PC-9 (cell line): ENCODE measurements around the gene CIBAR2. TPM values are rescaled to one million over a fixed set of nuclear protein-coding genes. Genes with fewer than 3 reads are reported as not detected.

ENCODE experiments used
- BruUV-seq: library from RNA; stranded (reverse); fragments of 400-500 nt; replicated peaks from 2 replicates; lab custom pipeline; 2021; lab: Mats Ljungman, UMichigan
- CTCF ChIA-PET: fragments of 300-600 bp; sonication (Branson Sonifier 250); formaldehyde crosslinking; loops from one replicate; lab custom pipeline; 2022; ENCODE audit warnings: antibody characterized with exemption; lab: Charles Lee
- POLR2A ChIA-PET: fragments of 300-600 bp; sonication (Branson Sonifier 250); formaldehyde crosslinking; loops from one replicate; lab custom pipeline; 2022; ENCODE audit warnings: antibody characterized with exemption; ENCODE audit not compliant: unreplicated experiment; lab: Charles Lee
- DNase-seq, 2 experiments: peaks; one replicate each; pipeline versions ENCODE4 v3.0.0 to v3.0.0-alpha.2; 2015 to 2022; ENCODE audit warnings: mixed read lengths in 1 of 2
- H2AFZ ChIP-seq: fragments of 200-600 bp; sonication (generic); 2 replicates; pipeline ENCODE4 v1.8.1; 2017; ENCODE audit warnings: antibody characterized with exemption
- H3F3A ChIP-seq: fragments of 200-600 bp; sonication (generic); 2 replicates; pipeline ENCODE4 v1.8.1; 2017; ENCODE audit warnings: antibody characterized with exemption, mild to moderate bottlenecking, low read depth; ENCODE audit not compliant: insufficient read depth
- H3K27ac ChIP-seq: fragments of 200-600 bp; sonication (generic); 2 replicates; pipeline ENCODE4 v1.6.1; 2016; ENCODE audit warnings: mixed run types
- H3K27me3 ChIP-seq: fragments of 200-600 bp; sonication (generic); 2 replicates; pipeline ENCODE4 v1.6.1; 2016; ENCODE audit warnings: low read depth, mixed run types; ENCODE audit not compliant: insufficient read depth
- H3K36me3 ChIP-seq: fragments of 200-600 bp; sonication (generic); 2 replicates; pipeline ENCODE4 v1.6.1; 2016; ENCODE audit warnings: low read depth, mixed run types
- H3K4me1 ChIP-seq: fragments of 200-600 bp; sonication (generic); replicated peaks from 2 replicates; pipeline ENCODE4 v1.6.1; 2016; ENCODE audit warnings: mixed run types; ENCODE audit not compliant: insufficient read depth
- H3K4me2 ChIP-seq: fragments of 200-600 bp; sonication (generic); 2 replicates; pipeline ENCODE4 v1.6.1; 2017; ENCODE audit warnings: mixed run types
- H3K4me3 ChIP-seq: fragments of 200-600 bp; sonication (generic); 2 replicates; pipeline ENCODE4 v1.6.1; 2016; ENCODE audit warnings: mixed run types
- H3K79me2 ChIP-seq: fragments of 200-600 bp; sonication (generic); 2 replicates; pipeline ENCODE4 v1.6.1; 2017; ENCODE audit warnings: low read depth, mixed run types
- H3K9me2 ChIP-seq: fragments of 200-600 bp; sonication (generic); 2 replicates; pipeline ENCODE4 v1.8.1; 2017; ENCODE audit warnings: mild to moderate bottlenecking; ENCODE audit not compliant: insufficient read depth
- H3K9me3 ChIP-seq: fragments of 200-600 bp; sonication (generic); 2 replicates; pipeline ENCODE4 v1.8.1; 2016; ENCODE audit warnings: low read depth; ENCODE audit not compliant: insufficient read depth
- H4K20me1 ChIP-seq: fragments of 200-600 bp; sonication (generic); 2 replicates; pipeline ENCODE4 v1.8.1; 2017; ENCODE audit not compliant: insufficient read depth
- CTCF ChIP-seq: fragments of 200-600 bp; sonication (generic); conservative IDR thresholded peaks from 2 replicates; pipeline ENCODE4 v1.6.1; 2017; ENCODE audit warnings: mixed run types, antibody characterized with exemption, mild to moderate bottlenecking, moderate library complexity
- EZH2 ChIP-seq: fragments of 200-600 bp; sonication (generic); IDR thresholded peaks from 2 replicates; pipeline ENCODE4 v1.8.0; 2017; ENCODE audit warnings: antibody characterized with exemption, low read depth
- intact Hi-C: fragments of 100-400 bp; cut with micrococcal nuclease; formaldehyde crosslinking; loops from one replicate; pipeline ENCODE4 v1.10.0; 2022; ENCODE audit not compliant: unreplicated experiment
- total RNA-seq: library from RNA; stranded (reverse); gene quantifications from 2 replicates; pipeline ENCODE4 v1.2.3, GENCODE V29; 2021

CIBAR2 gene
- total RNA-seq, 1 experiment from 2014 or later, result not detected

DNA sequence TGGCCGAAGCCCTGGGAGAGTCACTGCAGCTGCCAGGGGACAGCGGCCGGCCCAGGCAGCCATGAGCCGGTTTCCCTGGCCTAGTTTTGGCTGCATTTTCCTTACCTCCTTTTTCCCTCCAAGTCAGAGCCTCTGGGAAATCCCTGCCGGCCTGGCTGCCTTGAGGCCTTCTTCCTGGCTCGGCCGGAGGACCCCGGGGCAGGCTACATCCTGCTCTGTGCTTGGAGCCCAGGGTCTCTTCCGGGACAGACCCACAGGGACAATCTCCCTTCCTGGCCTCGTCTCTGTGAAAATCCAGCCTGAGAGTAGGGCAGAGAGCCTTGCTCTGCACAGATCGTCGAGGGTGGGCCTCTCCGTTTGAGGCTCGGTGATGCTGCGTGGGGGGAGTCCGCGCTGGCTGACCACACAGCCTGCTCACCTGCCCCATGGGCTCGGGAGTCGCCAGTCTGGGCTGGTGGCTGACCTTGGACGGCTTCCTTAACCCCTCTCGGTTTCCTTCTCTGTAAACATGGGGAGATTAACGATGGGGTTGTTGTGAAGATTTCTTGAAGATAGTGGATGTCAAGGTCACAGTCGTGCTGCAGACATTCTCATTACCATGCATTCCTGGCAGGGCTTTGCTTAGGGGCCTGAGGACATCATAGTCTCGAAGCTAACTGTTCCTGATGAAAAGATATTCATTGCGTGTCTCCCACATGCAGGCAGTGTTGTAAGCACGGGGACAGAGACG lies 34.8 kb upstream of the CIBAR2 start:
- TF ChIP-seq CTCF (no peak), EZH2 (no peak)
- peaks cover 7% of the 10 kb centered on the region; the same call in 1 of the 2 replicates for H3F3A ChIP-seq
- H3K27me3 ChIP-seq, result peaks cover 19% of the 10 kb centered on the region
- no peak overlapping the region for H3K4me2 ChIP-seq
- no peak overlapping the region for H2AFZ ChIP-seq
- no peak for DNase-seq
- no peaks in the 10 kb centered on the region for H3K9me3 ChIP-seq
- H3K79me2 ChIP-seq, result no peaks in the 10 kb centered on the region
- no peaks in the 10 kb centered on the region for H4K20me1 ChIP-seq
- intact Hi-C loops, result no loop called here
- H3K36me3 ChIP-seq, result no peaks in the 10 kb centered on the region
- no peaks in the 10 kb centered on the region for H3K9me2 ChIP-seq
- CTCF ChIA-PET, result no interaction called here
- no TSS peak for BruUV-seq
- H3K4me3 ChIP-seq, result no peak overlapping the region
- peaks cover 12% of the 10 kb centered on the region for H3K4me1 ChIP-seq
- POLR2A ChIA-PET, result no interaction called here
- no peak overlapping the region for H3K27ac ChIP-seq

- Histone ChIP-seq H3K9me2 (no peaks in the 10 kb centered on the region), H4K20me1 (no peaks in the 10 kb centered on the region), H3K9me3 (no peaks in the 10 kb centered on the region), H3K27me3 (peaks cover 19% of the 10 kb centered on the region), H3K79me2 (no peaks in the 10 kb centered on the region), H3F3A (peaks cover 7% of the 10 kb centered on the region; the same call in 1 of the 2 replicates), H2AFZ (no peak overlapping the region), H3K4me1 (peaks cover 8% of the 10 kb centered on the region), H3K4me2 (no peak overlapping the region), H3K36me3 (no peaks in the 10 kb centered on the region), H3K4me3 (no peak overlapping the region), H3K27ac (no peak overlapping the region)
- intact Hi-C loops, result no loop called here
- no TSS peak for BruUV-seq
- no peak for DNase-seq
- ChIA-PET POLR2A (no interaction called here), CTCF (no interaction called here)
- TF ChIP-seq EZH2, result no peak
- TF ChIP-seq CTCF, result no peak
Measured at GRCh38 chr16:85146532-85146797, 34.2 kb upstream of the CIBAR2 start.

- ChIA-PET CTCF (no interaction called here), POLR2A (no interaction called here)
- DNase-seq, result no peak
- H3K9me2 ChIP-seq, result no peaks in the 10 kb centered on the region
- BruUV-seq, result no TSS peak
- H3K27me3 ChIP-seq, result peaks cover 19% of the 10 kb centered on the region
- intact Hi-C loops, result no loop called here
- H3K4me1 ChIP-seq, result peaks cover 7% of the 10 kb centered on the region
- no peaks in the 10 kb centered on the region for H3K79me2 ChIP-seq
- no peaks in the 10 kb centered on the region for H3K36me3 ChIP-seq
- no peak overlapping the region for H3K4me2 ChIP-seq
- no peak overlapping the region for H3K27ac ChIP-seq
- H2AFZ ChIP-seq, result no peak overlapping the region
- peaks cover 7% of the 10 kb centered on the region; the same call in 1 of the 2 replicates for H3F3A ChIP-seq
- no peaks in the 10 kb centered on the region for H3K9me3 ChIP-seq
- TF ChIP-seq CTCF (no peak), EZH2 (no peak)
- no peak overlapping the region for H3K4me3 ChIP-seq
- no peaks in the 10 kb centered on the region for H4K20me1 ChIP-seq
Measured at GRCh38 chr16:85145734-85146531, 33.7 kb upstream of the CIBAR2 start.
